Measurements from ENCODE around the gene F10.

The F10 gene

DNA sequence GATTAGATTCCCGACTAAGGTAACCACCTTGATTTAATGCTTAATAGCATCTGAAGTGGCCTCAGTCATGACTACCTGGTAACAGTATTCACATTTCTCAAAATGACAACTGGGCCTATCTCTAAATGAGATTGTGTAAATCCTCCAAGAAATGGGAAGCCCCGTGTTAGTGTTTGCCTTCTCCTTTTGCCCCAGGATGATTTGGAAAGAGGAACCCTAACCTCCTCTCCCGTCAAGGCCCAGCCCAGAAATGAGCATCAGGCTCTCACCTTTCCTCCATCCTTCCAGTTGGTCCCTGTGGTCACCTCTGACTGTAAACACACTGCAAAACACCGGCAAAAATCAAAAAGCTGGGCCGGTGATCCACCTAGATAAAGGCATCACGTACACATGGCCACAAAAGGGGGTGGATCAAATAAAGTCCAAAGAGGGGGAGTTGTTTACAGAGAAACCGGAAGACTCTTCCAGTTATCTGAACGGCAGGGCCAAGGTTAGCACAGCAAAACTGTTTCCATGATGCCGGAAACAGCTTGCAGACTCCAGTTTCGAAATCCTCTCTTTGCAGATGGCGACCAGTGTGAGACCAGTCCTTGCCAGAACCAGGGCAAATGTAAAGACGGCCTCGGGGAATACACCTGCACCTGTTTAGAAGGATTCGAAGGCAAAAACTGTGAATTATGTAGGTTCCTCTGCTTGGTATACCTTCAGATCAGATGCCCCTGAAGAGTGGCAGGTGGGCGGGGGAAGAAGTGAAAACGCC is 16.4 kb downstream of the F10 start:
- DNase-seq (ENCODE audit: low read depth), result no peak

DNA sequence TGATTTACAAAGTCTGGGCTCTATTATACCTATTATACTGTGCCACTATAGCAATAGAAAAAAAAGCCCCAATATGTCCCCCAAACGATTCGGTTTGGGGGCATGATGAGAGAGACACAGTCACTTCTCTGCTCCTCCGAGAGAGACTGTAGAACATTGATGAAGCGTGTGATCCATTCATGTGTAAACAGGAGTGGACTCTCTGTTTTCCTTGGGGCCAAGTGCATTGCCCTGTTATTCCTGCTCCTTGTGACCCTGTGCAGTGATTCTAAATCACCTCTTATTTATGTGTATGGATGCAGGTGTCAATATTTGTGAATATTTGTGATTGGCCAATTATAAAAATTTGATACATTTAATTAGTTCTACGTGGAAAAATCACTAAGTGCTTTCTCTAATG is 17.0 kb downstream of the F10 start:
- DNase-seq (ENCODE audit: low read depth), result no peak

DNA sequence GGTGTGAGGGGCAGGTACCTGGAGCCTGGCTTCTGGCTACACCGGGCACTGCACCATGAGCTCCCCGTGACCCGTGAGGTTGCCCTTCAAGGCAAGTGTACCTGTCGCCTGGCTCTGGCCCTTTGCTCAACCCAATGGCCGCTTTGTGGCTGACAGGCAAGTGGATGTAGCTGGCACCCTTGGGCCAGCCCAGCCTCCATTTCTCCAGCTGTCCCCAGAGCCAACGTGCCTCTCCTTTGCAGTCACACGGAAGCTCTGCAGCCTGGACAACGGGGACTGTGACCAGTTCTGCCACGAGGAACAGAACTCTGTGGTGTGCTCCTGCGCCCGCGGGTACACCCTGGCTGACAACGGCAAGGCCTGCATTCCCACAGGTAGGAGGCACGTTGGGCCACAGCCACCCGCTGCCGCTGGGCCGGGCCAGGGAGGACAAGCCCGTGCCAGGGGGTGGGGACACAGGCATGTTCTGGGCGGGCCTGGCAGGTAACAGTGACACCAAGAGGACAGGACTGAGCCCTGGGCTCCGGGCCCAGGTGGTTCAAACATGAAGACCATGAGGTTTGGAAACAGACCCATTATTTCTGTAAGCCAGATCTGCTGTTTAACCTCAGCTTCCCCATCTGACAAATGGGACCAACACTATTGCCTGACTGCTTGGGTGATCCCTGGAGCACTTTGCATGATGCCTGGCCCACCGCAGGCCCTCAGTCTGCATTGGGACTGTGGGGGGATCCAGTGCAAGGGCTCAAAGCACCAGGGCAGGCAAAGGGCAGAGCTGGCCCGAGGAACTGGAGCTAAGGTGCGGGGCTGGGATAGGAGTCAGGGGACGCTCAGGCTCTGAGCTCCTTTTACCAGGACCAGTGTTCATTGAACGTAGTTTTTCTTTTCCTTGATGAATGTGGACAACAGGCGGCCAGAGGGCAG is 18.3 kb downstream of the F10 start:
- no peak for DNase-seq (ENCODE audit: low read depth)

DNA sequence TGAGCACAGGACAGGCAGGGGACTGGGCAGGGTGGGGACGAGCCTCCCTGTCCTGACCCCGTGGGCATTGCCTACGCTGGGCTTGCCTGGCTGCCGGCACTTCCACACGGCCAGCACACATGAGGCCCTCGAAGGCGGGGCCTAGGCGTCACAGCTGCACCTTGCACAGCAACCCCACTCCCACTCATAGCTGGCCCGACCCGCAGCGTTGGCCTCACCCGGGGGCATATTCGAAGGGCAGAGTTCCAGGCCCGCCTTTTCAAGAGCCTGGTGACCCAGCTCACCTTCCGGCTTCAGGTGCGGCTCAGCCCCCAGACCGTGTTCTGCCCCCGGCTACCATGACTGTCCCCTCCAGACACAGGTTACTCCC is 19.0 kb downstream of the F10 start:
- no peak for DNase-seq (ENCODE audit: low read depth)

DNA sequence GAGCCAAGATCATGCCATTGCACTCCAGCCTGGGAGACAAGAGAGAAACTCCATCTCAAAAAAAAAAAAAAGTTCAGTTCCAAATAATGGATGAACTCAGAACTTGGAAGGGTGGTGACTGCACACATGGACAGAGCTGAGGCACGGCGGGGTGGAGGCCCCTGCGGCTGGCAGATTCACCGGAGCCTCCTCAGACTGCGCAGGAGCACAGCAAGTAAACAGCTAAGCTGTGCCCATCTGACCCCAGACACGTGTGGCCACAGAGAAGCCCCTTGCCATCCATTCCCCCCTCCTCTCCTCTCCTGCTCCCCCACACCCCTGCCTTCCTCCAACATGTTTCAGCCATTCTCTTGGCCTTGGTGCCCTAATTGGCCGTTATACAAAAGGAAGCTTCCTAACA is 20.3 kb downstream of the F10 start:
- no peak for DNase-seq (ENCODE audit: low read depth)

GRCh38 chr13:113143466-113144254 is 21.1 kb downstream of the F10 start:
- DNase-seq (ENCODE audit: low read depth), result no peak

DNA sequence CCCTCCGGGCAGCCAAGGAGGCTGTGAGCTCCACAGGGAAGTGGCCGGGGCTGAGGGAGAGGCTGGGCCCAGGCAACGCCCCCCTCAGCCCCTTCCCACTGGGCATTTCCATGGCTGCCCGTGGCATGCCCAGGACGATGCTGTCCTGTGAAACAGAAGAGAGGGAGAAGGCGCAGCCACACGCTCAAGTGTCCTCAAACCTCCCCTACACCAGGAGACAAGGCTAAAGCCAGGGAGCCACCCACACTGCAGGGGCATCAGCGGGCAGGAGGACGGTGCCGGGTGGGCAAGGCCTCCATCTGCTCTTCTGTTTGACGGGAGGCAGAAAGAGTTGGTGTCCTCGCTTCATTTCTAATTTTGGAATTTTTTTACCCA is 21.6 kb downstream of the F10 start:
- no peak for DNase-seq (ENCODE audit: low read depth)

GRCh38 chr13:113145496-113145895 is 22.9 kb downstream of the F10 start:
- DNase-seq (ENCODE audit: low read depth), result no peak

GRCh38 chr13:113145911-113146598 is 23.5 kb downstream of the F10 start:
- no peak for DNase-seq (ENCODE audit: low read depth)

DNA sequence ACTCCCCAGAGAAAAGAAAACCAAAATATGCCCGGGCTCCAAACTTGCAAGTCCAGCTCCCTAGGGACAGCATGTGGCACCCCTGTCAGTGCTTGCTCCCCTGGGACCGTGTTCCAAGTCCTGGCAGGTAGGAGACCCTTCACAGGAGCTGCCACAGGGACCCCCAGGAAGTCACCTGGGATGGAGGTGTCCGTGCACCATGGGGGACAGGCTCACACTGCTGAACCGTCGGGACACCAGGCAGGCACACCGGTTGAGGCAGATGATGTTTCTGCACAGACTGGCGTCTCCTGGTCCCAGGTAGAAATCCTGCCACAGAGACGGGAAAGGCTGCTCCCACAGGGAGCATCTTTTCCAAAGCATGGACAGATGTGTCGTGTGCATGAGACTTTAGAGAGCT is 24.2 kb downstream of the F10 start:
- no peak for DNase-seq (ENCODE audit: low read depth)

GRCh38 chr13:113147206-113147605 is 24.6 kb downstream of the F10 start:
- DNase-seq (ENCODE audit: low read depth), result no peak

DNA sequence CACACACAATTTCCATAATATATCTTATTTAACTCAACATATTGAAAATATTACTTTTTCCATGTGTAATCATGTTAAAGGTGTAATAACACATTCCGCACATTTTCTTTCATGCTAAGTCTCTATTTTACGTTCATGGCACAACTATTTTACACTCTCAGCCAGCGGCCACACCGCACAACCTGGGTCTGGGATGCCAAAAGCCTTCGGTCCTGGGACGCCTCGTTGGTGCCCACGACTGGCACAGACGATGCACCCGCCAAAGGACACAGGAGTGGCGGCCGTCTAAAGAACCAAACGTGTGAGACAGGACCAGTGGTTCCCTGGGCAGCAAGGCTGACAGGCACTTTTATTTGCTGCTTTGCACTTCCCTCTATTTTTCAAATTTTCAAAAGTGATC is 25.8 kb downstream of the F10 start:
- no peak for DNase-seq (ENCODE audit: low read depth)

DNA sequence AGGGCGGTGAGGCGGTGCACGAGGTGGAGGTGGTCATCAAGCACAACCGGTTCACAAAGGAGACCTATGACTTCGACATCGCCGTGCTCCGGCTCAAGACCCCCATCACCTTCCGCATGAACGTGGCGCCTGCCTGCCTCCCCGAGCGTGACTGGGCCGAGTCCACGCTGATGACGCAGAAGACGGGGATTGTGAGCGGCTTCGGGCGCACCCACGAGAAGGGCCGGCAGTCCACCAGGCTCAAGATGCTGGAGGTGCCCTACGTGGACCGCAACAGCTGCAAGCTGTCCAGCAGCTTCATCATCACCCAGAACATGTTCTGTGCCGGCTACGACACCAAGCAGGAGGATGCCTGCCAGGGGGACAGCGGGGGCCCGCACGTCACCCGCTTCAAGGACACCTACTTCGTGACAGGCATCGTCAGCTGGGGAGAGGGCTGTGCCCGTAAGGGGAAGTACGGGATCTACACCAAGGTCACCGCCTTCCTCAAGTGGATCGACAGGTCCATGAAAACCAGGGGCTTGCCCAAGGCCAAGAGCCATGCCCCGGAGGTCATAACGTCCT is 26.4 kb downstream of the F10 start:
- no peak for DNase-seq (ENCODE audit: low read depth)

DNA sequence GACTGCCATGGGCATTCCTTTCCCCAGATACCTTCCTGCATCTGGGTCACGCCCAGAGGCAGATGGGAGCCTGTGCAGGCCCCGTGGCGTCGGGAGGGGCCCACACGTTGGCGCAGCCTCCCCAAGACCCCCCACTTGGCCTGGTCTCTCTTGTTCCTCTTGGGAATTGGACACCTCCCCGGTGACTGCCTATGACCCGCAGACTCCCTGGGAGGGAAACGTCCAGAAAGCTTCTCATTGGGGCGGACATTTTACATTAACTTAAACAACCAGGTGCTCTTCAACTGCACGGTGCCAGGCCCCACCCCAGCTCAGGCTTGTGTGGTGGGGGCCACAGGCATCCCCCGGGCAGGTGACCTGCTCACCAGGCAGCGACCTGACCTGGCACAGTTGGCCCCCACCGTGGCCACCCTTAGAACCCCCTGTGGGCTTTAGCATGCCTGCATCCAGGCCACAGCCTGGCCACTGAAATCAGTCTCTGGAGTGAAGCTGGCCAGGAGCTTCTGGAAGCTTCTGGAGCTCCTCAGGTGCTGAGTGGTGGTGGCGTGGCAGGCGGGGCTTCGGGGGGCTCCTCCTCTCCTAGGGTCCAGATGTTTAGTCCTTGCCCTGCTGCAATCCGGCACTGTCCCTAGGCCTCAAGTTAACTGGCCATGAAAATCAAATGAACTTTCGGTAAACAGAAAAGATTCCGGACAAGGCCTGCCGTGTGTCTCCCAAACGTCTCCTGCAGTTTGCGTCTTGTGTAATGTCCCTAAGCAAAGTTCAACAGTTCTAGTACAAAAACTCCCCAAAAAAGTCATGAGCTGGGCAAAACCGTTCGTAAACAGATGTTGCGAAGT is 27.3 kb downstream of the F10 start:
- DNase-seq (ENCODE audit: low read depth), result no peak

DNA sequence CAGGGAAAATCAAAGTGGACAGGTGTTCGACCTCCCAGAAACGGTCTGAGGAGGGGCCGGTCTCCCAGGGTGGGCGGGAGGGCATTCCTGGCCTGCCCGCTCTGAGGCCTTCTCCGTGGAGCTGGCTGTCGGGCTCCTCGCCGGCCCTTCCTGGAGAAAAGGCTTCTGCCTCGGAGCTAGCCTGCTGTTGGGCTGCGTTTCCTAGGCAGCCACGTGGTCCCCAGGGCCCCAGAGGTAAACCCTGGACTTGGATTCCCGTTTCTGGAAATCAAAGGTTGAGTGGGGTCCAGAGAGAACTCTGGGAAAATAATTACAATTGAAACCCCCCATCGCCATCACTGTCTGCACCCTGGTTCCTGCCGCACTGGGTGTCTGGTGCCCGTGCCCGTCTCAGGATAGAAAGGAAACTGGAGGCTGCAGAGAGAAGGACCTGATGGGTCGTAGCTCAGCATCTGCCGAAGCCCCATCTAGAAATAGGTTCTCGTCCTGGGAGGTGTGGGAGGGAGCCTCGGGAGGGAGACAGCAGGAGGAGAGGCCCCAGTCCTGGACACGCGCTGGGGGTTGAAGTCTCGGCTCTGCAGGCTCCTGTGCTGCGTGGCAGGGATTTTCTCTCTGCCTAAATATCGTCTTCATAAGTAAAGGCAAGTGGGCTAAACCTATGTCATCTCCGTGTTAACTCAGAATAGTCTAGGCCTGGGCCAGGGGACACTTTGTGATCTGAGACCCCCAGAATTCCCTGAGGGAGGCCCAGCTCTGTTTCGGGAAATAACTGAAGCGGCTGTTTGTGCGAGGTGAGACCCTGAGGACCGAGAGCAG is 28.2 kb downstream of the F10 start:
- no peak for DNase-seq (ENCODE audit: low read depth)

DNA sequence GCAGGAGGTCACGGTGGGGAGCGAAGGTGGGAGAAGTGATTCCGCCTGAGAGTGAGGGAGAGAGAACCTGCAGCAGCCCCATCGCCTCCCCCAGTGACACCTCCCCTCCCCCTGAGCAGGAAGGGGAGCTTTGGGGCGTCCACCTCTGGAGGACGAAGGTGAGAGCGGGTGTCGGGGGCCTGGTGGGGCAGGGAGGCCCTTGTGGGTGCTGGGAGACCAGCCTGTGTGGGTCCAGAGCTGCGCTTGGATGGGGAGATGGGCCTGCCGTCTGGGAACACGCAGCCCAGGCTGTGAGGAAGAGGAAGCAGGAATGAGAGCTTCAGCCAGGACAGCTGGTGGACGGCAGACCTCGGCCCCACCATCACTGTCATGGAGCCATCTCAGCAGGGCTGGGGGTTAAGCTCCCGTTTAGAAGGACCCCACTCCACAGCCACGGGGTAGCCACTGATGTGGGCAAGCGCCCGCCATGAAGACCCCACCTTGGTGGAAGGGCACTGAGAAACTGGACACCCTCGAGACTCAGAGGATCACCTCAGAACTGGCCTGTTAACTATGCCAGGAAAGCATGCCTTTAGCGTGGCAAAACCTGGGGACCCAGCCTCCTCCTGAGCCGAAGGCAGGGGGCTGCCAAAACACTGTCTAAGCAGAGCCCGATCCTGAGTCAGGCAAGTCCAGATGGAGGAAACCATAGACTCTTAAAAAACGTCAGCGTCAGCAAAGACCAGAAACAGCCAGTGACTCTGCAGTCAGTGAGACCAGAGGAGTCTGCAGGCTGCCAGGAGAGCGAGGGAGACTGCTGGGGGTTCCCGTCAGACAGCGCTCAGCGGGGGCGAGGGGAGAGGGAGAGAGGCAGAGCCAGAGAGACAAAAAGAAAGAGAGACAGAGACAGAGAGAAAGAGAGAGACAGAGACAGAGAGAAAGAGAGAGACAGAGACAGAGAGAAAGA is 29.4 kb downstream of the F10 start:
- no peak for DNase-seq (ENCODE audit: low read depth)

DNA sequence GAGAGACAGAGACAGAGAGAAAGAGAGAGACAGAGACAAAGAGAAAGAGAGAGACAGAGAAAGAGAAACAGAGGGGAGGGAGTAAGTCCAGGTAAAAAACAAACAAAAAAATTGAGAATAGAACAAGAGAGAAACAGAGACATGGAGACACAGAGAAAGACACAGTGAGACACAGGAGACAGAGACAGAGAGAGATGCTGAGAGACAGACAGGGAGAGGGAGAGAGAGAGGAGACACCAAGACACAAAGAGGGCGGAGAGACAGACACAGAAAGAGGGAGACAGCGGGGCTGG is 30.0 kb downstream of the F10 start:
- no peak for DNase-seq (ENCODE audit: low read depth)

DNA sequence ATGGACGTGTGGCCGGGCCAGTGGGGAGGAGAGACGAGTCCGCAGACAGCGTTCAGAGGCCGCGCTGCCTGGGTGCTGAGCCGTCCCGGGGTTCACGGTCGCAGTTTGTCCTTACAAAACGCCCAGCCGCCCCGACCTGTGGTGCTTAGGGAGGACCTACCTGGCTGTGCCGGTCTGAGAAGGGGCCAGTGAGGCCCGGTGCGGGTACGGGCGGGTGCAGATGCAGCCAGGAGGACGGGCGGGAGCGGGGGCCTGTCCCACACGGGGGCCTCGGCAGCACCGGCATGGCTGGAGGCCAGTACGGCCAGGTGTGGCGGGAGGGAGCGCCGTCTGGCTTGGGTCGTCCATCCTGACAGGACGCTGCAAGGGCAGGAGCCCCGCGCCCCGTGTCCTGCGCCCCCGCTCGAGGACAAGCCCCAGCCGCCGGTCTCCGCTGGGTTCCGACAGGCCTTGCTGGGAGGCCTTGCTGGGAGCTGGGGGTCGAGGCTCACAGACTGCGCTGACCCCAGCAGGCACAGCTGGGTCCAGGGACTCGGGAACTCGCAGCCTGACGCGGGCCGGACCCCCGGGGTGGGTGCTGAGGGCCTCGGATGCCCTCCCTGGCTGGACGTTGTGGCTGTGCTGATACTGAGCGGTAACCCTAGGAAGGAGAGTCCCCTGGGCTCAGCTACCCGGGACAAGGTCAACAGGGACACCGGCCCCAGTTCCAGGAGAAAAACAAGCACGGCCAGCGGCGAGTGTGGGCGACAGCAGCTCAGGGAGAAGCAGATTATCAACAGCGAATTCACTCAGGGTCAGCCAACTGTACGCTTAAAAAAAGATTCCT is 30.6 kb downstream of the F10 start:
- no peak for DNase-seq (ENCODE audit: low read depth)
